Kidney capillary endothelial cell (primary cell): Measurements from ENCODE around the gene PRIM2.
A peak's percentile ranks its signal among the peaks of the same experiment; 100 is the strongest.
"Not testable (repeated sequence)": the region's sequence is repeated elsewhere in the genome, so short reads cannot be mapped to it uniquely, and the experiment has no call there.

Source experiments
- DNase-seq: peaks from one replicate; pipeline ENCODE4 v3.0.0-alpha.2; 2018; ENCODE audit warnings: low spot score

The PRIM2 gene

DNA sequence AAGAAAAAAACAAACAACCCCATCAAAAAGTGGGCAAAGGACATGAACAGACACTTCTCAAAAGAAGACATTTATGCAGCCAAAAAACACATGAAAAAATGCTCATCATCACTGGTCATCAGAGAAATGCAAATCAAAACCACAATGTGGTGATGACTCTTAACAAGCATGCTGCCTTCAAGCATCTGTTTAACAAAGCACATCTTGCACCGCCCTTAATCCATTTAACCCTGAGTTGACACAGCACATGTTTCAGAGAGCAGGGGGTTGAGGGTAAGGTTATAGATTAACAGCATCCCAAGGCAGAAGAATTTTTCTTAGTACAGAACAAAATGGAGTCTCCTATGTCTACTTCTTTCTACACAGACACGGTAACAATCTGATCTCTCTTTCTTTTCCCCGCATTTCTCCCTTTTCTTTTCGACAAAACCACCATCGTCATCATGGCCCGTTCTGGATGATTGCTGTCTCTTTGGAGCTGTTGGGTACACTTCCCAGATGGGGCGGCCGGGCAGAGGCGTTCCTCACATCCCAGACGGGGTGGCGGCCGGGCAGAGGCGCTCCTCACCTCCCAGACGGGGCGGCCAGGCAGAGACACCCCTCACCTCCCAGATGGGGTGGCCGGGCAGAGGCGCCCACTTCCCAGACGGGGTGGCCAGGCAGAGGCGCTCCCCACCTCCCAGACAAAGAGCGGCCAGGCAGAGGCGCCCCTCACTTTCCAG, 7.2 kb upstream of the PRIM2 start:
- not testable (repeated sequence) for DNase-seq

DNA sequence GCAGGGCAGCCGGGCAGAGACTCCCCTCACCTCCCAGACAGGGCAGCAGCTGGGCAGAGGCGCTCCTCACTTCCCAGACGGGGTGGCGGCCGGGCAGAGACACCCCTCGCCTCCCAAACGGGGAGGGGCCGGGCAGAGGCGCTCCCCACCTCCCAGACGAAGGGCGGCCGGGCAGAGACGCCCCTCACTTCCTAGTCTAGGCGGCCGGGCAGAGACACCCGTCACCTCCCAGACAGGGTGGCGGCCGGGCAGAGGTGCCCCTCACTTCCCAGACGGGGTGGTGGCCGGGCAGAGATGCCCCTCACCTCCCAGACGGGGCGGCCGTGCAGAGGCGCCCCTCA, 6.6 kb upstream of the PRIM2 start:
- DNase-seq = no peak

DNA sequence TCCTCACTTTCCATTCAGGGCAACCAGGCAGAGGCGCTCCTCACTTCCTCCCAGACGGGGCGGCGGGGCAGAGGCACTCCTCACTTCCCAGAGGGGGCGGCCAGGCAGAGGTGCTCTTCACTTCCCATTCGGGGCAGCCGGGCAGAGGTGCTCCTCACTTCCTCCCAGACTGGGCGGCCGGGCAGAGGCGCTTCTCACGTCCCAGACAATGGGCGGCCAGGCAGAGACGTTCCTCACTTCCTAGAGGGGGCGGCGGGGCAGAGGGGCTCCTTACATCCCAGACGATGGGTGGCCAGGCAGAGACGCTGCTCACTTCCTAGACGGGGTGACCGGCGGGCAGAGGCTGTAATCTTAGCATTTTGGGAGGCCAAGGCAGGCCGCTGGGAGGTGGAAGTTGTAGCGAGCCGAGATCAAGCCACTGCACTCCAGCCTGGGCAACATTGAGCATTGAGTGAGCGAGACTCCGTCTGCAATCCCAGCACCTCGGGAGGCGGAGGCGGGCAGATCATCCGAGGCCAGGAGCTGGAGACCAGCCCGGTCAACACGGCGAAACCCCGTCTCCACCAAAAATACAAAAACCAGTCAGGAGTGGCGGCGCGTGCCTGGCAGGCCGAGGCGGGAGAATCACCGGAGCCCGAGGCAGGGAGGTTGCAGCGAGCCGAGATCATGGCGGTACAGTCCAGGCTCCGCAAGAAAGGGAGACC, 6.0 kb upstream of the PRIM2 start:
- not testable (repeated sequence) for DNase-seq

DNA sequence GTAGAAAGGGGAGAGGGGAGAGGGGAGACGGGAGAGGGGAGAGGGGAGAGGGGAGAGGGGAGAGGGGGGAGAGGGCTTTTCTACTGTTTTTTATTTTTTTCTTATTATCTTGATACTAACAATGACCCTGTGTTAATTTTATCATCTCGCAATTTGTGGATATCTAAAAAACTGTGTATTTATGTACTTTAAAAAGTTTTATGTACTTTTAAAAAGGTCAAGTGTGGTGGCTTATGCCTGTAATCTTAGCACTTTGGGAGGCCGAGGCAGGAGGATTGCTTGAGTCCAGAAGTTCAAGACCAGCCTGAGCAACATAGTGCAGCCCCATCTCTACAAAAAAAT, 5.5 kb upstream of the PRIM2 start:
- no peak for DNase-seq

DNA sequence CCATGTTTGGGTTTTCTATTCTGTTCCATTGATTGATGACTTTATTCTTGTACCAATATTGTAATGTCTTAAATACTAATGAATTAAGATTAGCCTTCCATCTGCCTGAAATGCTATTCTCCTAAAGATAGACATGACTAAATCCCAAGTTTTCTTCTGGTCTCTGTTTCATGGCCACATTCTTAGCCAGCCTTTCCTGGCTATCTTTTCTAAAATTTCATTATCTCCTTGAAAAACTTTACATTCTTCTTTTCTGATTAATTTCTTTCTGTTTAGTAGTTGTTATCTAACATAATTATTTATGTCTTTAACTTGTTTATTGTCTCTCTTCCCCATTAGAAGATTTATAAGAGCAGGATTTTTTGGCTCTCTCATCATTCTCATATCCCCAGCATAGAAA, 4.4 kb upstream of the PRIM2 start:
- no peak for DNase-seq

DNA sequence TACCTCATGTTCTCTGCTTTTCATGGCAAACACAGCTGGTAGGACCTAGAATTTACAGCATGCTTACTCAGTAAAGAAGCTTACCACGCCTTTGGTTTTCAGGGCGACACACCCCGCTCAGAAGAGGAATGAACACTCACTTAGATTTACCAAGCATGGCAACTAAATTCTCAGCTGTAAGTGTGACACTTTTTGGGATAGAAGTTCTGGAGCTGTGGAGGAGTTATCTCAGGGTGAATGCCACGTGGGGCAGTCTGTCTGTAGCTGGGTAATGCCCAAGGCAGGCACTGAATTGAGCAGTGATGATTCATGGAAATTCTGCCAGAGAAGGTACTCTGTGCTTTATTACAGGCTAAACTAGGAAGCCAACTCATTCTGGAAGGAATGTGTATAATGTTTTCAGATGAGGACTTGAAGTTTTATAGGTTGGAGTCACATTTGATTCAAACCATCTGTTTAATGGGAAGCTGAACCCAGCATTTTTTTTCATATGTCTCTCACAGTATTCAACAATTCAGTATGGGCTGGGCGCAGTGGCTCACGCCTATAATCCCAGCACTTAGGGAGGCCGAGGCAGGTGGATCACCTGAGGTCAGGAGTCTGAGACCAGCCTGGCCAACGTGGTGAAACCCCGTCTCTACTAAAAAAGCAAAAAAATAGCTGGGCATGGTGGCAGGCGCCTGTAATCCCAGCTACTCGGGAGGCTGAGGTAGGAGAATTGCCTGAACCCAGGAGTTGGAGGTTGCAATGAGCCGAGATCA, 3.5 kb upstream of the PRIM2 start:
- peak; percentile 86 for DNase-seq

DNA sequence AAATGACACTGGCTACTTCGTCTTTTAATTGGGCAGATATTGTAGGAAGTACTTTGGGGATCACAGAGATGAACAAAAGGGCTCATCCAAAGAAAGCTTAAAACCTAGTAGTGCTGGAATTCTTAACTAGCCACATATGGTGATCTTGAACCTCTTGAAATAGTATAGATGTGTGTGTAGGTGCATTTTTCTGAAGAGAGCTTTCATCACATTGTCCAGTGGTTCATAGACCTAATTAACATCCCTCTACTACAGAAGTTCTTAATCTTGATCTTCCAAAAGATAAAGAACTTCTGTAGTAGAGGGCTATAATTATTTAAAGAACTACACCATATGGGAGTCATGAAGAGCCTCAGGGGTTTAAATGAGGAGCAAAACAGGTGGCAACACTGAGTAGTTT, 2.3 kb upstream of the PRIM2 start:
- DNase-seq = no peak

DNA sequence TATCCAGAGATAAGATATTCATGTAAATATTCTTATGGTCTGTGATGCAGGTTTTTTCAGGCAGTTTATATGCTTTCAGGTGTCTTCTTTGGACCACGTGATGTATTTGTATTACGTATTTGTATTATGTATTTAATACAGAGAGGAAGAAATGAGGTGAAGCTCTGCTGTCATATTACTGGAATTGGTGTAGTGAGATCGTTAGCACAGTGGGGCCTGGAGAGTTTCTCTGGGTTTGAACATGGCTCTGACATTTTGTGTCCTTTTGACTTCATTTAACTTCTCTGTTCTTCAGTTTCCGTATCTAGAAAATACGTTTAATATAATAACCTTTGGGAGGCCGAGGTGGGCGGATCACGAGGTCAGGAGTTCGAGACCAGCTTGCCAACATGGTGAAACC, 1.6 kb upstream of the PRIM2 start:
- no peak for DNase-seq

DNA sequence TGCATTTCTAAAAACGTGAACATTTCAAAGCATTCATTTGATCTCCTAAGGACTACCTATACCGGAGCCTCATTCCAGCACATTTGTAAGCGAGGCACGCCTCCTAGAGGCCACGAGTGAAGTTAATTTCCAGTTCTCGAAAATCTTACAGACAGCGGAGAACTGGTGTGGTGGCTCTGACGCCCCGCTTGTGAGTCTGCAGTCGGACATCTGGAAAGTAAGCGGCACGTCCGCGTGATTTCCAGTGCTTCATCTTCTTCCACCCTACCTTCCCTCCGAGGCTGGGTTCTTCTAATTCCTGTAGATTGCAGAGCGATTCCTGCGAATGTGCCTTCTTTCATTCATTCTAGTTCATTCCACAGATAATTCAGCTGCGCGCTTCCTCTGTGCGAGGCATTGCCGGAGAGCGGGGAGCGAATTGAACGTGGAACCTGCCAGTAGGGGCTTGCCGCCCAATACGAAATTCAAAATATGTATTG, 810 bp upstream of the PRIM2 start:
- peak; percentile 88 for DNase-seq

DNA sequence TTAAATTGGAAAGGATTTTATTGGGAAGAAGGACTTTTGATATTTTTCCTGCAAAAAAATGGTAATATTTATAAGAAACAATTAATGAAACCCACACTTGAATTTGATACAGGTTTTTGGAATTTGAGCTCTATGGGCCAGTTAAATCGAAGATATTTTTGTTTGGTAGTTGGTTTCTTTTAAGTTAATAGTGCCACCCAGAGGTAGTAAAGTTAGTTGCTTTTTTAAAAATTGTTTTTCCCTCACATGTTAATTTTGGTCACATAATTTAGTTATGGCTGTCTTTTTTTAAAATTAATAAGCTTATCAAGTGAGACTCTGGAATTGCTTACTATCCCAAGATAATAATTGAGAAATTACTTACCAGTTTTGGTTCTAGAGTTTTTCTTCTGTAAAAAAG, 7.1 kb downstream of the PRIM2 start:
- peak; percentile 35 for DNase-seq

DNA sequence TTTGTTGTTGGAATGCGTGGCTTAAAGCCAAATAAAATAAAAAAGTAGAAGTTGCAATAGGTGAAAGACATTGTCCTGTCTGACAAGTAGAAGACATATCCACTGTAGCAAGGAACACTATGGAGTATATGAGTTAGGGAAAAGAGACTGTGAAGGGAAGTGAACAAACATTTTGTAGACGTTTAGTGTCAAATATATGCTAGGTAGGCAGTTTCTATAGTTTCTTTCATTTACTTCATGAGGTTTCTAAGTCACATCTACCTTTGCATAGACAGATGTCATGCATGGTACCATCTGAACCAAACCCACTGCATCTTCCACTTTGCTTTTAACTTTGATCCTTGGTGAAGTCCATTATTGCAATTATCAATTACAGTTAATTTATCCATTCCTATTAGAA, 9.9 kb downstream of the PRIM2 start:
- no peak for DNase-seq

DNA sequence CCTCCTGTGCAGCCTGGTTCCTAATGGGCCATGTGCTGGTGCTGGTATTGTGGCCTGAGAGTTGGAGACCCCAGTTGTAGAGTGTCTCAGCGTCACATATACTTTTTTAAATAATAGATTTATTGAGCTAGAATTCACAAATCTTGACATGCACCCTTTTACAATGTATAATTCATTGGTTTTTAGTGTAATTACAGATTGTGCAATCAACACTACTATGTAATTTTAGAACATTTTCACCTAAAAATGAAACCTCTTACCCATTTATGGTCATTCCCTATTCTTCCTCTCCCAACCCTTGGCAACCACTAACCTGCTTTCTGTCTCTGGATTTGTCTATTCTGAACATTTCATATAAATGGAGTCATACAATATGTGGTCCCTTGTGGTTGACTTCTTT, 10.6 kb downstream of the PRIM2 start:
- DNase-seq = no peak

DNA sequence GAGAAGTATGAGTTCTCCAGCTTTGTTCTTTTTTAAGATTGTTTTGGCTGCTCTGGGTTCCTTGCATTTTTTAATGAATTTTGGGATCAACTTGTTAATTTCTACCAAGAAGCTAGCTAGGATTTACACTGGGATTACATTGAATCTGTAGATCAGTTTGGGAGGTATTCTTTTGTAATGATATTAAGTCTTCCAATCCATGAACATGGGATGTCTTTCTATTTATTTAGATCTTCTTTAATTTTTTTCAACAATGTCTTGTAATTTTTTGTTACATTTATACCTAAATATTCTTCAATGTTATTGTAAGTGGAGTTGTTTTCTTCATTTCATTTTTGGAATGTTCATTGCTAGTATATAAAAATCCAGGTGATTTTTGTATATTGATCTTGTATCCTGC, 12.5 kb downstream of the PRIM2 start:
- DNase-seq = no peak

DNA sequence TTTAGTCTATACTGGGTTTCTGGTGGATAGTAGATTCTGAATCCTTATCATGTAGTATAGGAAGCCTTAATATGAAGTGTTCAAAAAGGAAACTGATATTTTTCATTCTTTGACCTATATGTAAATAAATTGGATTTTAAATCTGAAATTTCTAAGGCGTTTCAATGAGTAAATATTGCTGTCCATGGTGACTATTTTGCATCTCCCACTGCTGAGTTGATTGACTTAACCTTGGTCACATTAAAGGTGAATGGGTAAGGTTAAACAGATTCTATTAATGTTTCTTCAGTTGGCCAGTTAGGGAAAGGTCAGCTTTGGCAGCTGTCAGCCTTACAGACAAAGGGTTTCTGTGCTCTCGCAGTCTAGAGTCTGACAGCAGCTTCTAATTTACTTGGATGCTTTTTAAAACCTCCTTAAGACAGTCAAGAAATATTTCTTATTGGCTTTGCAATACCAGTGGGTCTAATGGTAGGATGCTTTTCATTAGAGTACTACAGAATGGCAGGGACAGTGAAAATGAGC, 24.8 kb downstream of the PRIM2 start:
- no peak for DNase-seq

DNA sequence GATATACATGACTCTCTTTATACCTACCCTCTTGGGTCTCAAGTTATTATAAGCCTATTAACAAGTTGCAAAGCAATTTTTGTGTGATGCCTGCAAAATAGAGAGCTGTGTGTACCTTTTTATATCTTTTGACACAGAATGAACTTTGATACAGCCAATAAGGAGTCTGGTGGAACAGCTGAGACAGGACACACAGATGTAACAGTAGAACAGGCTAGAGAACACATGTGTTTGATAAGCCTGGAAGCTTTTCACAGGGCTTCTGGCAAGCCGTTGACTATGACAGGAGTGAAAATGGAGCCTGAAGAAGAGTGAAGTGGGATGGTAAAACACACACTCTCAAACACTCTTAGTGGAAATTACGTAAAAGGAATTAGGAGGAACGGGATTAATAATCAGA, 25.9 kb downstream of the PRIM2 start:
- DNase-seq = not testable (repeated sequence)

DNA sequence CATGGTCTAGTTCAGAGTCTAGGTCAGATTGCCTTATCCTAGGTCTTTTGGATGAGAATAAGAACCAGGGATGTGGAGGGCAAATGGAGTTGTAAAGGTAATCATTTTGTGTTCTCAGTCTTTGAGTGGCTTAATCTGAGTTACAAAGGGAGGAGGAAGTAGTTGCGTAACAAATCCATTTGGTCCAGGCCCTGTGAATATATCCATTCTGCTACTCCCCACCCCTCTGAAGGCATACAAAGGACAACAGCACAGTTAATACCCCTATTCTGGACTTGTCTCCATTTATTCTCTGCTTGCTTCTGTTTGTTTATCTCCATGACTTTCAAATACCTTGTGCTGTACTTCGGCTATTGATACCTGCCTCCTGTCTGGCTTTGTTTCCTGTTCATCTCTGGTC, 29.3 kb downstream of the PRIM2 start:
- not testable (repeated sequence) for DNase-seq

DNA sequence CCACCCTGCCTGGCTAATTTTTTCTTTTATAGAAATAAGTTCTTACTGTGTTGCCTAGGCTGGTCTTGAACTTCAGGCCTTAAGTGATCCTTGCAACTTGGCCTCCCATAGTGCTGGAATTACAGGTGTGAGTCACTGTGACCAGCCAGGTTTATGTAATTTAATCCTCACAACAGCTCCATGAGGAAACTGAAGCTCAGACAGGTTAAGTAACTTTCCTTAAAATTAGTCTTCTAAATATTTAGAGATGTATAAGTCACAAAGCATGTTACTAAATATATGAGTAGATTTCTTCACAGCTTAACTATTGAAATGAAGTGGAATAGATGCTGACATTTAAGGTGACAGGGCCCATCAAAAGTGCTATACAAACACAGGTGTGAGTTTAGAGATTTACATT, 30.2 kb downstream of the PRIM2 start:
- DNase-seq = not testable (repeated sequence)

DNA sequence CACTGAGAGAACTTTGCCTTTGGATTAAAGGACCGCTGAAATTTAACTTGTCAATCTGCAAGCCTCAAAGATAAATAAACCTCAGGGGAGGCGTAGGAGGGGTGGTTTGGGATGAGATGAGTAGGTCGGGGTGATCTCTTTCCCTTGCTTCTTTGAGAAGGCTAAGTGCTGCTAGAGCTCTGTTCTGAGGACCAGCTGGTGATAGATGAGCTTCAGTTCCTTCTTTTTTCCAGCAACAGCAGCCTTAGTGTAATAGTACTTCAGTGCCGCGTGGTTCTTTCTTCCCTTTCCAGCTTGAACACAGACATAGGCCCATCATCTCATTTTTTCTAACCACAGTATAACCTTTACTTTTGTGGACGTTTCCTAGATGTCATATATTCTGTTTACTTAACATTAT, 33.0 kb downstream of the PRIM2 start:
- not testable (repeated sequence) for DNase-seq

DNA sequence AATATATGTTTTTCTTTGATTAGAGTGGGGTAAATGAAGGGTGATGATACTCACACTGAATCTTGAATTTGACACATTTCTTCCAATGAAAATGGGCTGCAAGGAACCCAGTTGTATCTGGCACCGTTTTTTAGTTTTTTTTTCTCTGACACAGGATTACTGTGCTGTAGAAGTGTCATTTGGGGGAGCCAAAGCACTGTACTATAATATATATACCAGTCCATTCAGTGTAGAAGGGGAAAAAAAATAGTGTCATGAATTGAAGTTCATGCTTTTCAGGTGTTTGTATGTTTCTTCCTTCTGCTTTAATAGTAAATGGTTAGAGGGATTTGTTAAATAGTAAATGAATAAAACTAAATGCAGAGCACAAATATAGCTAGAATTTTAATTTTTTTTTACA, 35.2 kb downstream of the PRIM2 start:
- DNase-seq = not testable (repeated sequence)

DNA sequence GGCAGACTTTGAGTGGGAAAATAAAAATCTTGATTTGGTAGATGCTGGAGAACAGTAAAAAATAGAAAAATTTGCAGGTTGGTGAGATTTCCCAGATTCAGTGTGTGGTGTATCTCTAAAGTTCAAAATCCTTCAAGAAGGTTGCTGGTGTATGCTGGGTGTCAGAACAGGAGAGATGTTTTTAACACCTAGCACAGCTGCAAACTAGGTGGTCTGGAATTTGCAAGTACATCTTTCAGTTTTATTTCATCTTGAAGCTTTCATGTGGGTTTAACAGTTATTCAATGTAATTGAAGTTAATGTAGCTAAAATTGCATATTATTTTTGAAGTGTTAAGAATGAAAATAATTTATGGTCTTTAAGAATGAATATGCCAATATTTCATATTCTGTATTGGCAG, 40.9 kb downstream of the PRIM2 start:
- not testable (repeated sequence) for DNase-seq

DNA sequence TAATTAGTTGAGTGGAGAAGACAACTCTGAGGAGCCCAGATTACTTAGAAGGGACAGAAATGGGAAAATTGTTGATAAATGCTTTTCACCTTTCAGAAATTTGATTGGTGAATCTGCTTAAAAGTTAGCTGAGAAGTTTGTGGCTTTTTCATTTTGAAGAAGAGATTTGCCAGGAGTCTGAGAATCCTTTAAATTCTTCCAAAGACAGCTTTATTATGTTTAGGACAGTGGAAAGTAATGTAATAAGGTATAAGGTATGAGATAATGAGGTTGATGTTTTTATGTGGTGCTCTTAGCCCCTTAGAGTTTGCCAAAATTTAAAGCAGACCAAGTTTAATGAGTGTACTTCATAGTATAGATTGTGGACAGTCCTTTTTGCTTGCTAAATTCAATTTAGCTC, 42.3 kb downstream of the PRIM2 start:
- not testable (repeated sequence) for DNase-seq

DNA sequence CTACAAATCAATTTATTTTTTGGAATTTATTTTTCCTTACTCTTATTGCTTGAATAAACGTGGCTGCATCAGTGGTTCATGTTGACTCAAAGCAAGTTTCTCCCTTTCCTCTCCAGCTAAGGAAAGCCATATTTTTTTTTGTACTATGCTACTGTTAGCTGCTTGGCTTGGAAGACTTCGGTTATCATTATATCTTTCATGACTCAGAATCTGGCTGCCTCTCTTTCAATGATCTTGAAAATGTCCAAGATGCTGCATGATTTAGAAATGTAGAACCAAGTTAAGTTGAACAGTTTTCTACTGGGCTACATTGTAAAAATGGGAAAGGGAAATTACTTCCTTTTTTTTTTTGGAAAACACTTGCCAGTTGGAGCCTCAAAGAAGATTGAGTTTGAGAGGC, 44.9 kb downstream of the PRIM2 start:
- not testable (repeated sequence) for DNase-seq

DNA sequence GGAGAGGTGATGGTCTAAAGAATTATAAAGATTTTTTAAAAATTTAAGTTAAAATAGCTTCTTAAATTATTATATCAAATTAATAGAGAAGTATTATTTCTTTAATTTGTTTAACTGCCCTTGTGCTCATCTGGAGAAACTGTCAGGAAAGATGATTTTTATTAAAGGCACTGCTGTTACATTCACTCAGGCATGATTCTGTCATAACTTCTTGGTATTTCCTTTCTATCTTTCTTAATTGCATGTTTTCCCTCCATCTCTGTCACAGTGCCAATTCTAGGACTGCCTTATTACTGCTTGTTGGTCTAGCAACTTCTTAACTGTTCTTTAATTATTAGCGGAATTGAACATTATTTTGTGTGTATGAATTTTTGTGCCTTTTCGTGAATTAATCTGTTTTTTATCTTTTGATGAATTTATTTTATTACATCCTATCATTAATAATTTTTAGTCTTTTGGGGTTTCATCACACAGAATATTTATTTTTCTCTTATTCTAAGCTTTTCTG, 47.7 kb downstream of the PRIM2 start:
- not testable (repeated sequence) for DNase-seq
